ENCODE results near the gene HOXD1.

HOXD1 gene

DNA sequence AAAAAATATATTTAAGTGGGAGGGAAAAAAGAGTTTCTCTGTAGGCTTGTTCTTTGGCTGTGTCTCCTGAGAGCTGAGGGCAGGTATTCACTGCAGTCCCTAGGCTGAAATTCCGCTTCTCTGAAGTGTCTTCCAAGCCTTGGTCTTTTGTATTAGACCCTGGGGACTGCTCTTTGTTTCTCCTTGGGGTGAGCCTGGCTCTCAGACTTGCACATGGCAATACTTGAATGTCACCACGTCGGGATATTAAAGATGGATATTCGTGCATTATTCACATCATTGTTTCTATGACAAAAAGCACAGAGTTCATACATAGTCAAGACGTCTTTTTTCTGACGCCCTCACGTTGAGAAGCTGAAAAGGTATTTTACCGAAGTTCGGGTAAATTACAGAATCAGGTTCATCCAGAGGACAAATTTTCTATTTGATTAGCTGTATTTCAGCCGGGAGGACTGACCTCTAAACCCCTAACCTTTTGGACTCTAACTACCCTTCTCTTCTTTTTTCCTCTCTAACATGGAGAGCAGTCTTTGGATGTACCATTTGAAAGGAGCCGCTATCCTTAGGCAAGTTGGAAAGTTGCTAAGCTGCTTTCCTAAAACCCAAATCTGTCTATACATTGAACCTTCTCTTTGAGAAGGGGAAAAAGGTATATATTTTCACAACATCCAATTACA, 33.8 kb upstream of the HOXD1 start:
- DNase-seq, result no peak

GRCh38 chr2:176155356-176156044, 33.0 kb upstream of the HOXD1 start:
- no peak for DNase-seq

GRCh38 chr2:176156301-176156806, 32.1 kb upstream of the HOXD1 start:
- no peak for DNase-seq

DNA sequence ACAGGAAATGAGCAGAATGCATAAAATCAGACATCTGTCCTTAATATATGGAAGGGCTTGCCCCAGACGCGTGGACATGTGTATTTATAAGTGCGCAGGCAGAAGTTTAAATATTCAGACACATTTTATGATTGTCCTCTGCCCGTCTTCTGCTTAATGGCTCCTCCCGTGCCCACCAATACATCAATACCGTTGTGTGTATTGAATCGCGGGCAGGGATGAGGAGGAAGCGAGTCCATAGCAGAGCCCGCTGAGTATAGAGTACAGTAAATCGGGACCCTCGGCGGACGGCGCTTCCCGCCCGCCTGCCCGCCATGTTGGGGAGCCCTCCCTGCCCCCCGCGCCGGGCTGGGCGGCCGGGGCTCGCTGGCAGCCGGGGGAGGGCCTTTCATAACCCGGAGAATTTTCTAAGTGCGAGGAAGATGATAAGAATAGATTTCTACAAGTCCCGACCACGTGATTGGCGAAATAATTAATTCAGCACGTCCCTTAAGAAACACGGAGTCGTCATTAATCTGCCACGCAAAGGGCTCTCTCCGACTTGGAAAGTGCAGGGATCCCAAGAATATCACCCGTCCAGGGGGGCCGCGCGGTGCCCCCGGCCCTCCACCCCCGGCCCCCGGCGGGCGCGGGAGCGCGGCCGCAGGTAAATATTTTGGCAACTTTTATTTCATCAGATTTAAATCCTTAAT, 31.5 kb upstream of the HOXD1 start, which contains the start of gene HOXD3:
HOXD3 (plus strand) TSS at position 501 of the 692 bp plus-strand sequence. CDS start 11,808 bp downstream, outside the sequence.
- no peak for DNase-seq

DNA sequence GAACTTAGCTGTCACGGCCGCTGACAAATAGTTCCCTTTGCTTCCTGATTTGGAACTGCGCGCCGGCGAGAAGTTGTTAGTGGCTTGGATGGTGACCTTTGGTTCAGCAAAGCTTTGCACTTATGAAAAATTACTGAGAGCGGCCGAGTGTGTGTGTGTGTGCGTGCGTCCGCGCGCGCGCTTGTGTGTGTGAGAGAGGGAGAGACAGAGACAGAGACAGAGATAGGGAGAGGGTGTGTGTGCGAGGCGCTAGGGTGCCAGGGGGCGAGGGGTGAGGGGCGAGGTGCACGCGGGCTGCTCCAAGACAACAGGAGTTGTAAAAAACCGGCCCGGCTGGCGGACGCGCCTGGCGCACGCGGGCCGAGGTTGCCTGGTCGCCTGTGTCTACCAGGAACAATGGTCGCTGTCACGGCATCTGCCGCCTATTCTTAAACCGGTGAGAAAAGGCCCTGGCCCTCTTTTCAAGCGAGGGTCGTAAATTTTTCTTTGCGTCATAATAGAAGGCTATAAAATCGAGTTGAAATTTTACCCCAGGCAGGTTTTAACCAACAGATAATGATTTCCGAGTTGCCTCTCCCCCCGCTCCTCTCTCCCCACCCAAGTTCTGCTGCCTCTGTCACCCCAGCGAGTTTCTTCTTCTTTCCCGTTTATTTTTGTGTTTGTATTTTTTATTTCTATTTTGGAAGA, 30.8 kb upstream of the HOXD1 start:
- peak; percentile 63 for DNase-seq

GRCh38 chr2:176158186-176158591, 30.3 kb upstream of the HOXD1 start:
- DNase-seq, result peak; percentile 63

- DNase-seq, result no peak
Measured at GRCh38 chr2:176158855-176159662, 29.4 kb upstream of the HOXD1 start.

GRCh38 chr2:176159663-176160250, 28.7 kb upstream of the HOXD1 start:
- no peak for DNase-seq

DNA sequence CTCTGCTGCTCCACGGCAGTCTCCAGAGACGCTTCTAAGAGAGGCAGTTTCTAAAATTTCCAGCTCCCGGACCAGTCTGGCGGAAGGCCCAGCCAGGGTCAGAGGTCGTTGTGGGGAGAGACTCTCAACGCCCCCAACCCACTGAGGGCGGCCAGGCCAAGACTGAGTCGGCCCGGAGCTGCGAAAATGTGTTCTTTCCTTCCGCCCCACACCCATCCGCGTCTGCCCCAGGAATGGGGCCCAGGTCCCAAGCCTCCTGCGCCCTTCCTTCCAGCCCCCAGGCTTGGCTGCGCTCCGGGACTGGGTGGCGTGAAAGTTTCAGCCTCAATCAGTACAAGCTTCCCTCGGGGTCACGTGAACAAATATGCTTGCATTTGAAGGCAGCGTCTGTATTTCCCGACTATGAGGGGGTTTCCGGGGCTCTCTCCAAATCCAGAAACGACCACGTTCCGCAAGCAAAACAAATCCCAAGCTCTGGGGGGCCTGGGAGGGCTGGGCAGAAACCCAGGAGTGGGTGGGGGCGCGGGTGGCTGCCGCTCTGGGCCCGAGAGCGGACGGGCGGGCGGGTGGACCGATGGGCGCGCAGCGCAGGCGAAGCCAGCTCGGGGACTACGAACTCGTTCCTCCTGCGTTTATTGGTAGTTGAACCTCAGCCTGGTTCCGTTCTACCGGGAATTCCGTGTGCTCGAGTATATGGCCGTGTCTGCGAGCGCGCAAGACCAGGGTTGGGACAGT, 28.1 kb upstream of the HOXD1 start:
- DNase-seq, result no peak

GRCh38 chr2:176160986-176161824, 27.3 kb upstream of the HOXD1 start:
- DNase-seq, result no peak

DNA sequence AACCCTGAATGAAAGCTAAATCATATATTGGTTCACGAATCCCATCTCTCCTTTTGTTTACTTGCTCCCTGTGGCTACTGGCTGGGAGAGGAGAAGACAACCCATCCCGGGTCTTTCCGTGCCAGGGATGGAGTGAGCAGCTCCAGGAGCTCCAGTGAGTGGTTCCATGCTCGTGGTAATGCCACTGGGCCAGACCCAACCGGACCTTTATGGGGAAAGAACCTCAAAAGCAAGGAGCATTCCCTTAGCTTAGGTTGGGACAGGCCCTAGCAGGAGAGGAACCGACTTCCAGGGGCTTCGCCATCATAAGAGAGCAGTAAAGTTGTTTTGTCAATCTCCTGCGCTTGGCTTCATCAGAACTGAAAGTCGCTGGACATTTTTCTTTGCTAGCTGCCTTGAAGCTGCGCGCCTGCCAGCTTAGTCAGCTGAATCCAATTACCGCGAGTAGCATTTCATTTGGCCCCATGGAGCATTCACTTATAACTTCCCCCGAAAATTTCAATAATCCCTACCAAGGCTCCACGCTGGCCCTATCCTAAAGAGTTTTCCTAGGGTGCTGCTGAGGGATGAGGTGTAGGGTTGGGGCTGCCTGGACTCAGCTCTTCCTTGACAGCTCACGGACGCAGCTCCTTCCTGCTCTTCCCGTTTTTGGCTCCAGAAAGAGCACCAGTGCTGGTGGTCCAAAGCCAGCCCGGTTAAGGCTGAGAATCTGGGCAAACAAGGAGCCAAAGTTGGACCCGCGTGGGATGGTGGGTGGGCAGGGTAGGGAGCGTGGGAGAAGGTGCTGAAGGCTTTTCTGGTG, 26.4 kb upstream of the HOXD1 start:
- no peak for DNase-seq

DNA sequence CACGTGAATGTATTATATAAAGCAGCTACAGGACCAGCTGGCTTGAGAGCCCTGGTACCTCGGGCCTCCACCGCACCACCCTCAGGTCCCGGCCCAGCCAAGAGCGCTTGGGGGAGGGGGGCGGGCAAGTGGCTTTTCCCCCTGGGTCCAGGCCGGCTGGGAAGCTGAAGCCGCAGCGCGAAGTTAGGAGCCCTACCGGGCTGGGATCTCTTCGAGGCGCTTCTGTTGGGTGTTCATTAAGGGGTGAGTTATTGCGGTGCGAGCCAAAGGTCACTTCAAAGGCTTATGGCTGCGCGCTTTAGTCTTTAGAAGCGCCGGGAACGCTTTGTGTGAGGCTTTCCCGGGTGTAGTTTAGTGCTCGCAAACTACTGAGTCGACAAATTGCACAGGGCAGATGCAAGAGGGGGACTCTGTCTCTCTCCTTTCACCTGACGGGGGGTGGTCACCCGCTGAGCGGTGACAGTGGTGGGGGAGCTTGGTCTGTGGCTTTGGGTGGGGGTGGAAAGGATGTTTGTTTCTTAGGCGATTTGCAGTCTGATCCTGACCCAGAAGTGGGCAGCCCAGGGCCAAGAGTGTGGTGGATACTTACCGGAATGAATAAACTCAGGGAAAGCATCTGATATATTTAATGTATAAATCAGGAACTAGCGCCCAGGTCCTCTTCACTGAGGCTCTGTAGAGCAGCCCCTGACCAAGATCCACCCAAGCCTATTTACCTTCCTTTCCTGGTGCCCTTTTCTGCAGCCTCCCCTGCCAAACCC, 25.4 kb upstream of the HOXD1 start:
- no peak for DNase-seq

DNA sequence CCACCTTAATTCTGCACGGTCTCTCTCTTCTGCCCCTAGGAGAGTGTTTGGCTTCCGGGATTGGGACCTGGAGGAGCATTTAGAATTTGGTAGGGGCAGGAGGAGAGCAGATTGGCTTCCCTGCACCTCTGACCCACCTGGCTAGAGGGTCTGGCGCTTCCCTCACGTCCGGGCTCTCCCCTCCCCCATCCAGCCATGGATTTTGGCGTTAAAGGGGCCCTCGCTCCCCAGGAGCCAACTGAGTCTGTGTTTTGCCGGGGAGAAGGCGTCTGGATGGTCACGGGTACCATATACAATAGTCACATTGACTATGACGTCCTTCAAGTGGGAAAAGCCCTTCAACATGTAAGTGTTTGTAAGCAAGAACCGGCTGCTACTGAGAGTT, 24.8 kb upstream of the HOXD1 start:
- DNase-seq, result no peak

DNA sequence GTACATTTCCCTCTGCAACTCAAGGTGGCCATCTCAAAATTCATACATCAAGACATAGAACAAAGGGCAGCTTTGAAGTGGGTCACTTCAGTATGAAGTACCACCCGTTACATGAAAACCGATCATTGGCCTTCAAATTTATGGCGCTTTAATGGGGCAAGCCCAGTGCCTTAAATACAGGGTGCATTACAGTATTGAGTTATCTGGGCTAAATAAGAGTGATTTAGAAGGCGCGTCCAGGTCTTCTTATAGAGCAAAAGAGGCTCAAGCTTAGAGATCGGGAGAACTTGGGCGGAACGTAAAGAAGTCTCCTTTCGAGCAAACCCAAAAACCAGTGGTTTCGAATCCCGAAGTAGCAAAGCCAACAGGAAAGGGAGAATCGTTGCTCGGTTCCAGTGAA, 24.3 kb upstream of the HOXD1 start:
- no peak for DNase-seq

DNA sequence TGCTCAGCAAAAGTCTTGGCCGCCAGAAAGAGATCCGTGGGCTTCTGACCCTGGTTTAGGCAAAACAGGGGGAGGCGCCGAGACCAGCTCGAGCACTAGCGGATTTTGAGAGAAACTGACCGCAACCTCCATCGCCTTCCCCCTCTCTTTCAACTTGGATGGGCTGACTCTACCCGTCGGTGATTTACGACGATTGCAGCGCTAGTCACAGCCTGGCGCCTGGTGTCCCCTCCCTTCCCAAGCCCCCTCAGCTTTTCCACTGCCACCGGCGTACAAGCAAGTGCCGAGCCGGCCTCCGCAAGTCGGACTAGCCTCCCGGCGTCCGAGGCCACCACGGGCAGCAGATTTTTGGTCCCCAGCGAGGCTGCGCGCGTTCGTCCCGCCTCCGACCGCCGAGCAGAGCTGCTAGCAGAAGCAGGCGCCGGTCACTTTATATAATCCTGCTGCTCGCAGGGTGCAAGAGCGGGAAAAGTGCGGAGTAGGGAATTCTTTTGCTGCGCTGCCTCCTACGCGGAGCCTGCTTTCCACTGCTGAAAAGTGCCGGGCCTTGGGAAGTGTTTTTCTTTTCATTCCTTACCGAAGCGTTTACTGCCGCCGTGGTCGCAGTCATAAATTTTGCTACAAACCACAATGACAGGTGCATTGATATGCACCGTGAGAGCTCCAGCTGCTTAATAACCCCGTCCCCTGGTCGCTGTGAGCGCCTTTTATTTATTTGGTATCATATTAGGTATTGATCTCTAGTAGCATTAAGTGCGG, 23.7 kb upstream of the HOXD1 start:
- no peak for DNase-seq

GRCh38 chr2:176165370-176166050, 23.0 kb upstream of the HOXD1 start:
- no peak for DNase-seq

GRCh38 chr2:176166272-176166671, 22.2 kb upstream of the HOXD1 start:
- no peak for DNase-seq
